NCI-H1694 treated with DMSO at 0.1 percent for 48 hours (cell line): ENCODE results near the gene CARD10.

Experiments used
- DNase-seq: peaks from one replicate; lab custom pipeline; 2025; lab: John Stamatoyannopoulos, UW

The CARD10 gene, protein sequence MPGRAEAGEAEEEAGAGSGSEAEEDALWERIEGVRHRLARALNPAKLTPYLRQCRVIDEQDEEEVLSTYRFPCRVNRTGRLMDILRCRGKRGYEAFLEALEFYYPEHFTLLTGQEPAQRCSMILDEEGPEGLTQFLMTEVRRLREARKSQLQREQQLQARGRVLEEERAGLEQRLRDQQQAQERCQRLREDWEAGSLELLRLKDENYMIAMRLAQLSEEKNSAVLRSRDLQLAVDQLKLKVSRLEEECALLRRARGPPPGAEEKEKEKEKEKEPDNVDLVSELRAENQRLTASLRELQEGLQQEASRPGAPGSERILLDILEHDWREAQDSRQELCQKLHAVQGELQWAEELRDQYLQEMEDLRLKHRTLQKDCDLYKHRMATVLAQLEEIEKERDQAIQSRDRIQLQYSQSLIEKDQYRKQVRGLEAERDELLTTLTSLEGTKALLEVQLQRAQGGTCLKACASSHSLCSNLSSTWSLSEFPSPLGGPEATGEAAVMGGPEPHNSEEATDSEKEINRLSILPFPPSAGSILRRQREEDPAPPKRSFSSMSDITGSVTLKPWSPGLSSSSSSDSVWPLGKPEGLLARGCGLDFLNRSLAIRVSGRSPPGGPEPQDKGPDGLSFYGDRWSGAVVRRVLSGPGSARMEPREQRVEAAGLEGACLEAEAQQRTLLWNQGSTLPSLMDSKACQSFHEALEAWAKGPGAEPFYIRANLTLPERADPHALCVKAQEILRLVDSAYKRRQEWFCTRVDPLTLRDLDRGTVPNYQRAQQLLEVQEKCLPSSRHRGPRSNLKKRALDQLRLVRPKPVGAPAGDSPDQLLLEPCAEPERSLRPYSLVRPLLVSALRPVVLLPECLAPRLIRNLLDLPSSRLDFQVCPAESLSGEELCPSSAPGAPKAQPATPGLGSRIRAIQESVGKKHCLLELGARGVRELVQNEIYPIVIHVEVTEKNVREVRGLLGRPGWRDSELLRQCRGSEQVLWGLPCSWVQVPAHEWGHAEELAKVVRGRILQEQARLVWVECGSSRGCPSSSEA

DNA sequence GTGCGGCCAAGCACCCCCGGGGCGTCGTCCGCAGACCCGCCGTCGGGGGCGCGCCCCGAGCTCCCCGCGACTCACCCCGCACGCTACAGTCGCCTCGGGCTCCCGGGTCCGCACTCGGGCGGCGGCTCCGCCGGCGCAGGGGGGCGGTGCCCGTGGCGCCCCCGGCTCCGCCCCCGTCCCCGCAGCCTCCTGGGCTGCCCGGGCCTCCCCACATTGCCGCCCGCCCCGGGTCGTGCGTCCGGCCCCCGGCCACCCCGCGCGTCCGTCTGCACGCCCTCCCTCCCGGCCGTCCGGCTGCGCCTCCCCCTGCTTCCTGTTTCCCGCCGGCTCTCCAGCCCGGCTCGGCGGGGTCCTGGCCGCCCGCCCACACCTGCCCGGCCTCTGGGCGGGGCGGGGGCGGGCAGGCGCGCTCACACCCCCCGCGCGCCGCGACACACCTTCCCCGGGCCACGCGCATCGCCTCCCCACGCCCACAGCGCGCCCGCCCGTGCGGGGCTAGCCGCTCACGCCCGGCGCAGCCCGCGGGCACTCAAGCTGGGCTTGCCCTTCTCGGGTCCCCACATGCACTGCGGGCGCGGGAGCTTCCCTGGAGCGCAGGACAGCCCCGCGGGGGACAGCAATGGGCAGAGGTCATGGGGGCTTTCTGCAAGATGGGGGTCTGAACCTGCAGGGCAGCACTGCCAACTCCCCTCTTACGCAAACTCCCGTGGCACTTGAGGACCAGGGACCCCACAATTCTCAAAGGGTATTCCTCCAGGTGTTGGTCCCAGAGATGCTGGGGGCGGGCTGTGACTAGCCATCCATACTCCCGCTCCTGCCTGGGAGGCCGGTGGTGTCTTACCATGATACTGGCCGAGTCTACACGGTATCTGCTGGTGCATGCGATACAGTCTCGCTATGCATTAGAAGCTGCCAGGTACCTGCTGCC lies at the start of gene CARD10:
TSS of gene CARD10 (minus strand) at position 148 of the 928 bp plus-strand sequence. CDS start 215 bp downstream, outside the sequence.
- DNase-seq: no peak

- DNase-seq: no peak
Measured at GRCh38 chr22:37568448-37569008, 49.3 kb upstream of the CARD10 start.

DNA sequence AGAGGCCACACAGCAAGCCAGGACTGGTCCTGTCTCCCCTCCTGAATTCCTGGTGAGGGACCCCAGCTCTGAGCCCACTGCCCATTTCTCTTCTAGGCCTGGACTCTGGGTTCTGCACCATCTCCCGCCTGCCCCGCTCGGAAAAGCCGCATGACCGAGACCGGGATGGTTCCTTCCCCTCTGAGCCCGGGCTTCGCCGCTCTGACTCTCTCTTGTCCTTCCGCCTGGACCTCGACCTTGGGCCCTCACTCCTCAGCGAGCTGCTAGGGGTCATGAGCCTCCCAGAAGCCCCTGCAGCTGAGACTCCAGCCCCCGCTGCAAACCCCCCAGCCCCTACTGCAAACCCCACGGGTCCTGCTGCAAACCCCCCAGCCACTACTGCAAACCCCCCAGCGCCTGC lies 48.8 kb upstream of the CARD10 start:
- no peak for DNase-seq

DNA sequence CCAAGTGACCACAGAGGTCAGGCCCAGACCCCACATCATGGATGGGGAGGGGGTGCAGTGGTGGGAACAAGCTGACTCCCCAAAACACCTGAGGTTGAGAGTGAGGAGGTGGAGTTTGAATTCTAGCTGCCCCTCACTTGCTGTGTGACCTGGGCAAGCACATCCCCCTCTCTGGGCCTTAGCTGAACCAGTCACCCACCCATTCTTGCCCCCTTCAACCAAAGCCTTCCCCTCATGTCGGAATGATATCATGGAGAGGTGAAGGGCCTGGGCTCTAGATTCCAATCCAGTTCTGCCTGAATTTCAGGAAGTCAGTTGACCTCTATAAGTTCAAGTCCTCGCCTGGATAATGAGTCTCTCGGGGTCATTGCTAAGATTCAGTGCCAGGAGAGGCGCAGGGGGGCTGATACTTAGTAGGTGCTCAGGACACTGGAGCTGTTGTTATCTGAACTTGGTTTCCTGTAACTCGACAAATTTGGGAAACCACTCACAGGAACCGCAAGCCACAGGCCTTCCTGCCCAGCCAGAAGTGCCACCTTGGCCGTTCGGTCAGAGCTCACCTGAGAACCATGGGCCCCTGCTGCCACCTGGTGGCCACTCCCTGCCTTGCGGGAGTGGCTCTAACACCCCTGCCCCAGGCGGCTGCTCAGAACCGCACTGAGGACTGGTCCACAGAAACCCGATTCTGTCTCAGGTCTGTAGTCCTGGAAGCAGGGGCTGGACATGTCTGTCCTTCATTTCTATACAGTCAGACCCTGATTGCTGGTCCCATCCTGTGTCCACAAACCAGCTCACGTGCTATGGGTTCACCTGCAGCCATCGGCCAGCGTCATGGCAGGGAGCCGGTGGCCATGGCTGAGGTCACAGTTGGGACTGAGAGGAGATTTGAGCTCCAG lies 47.9 kb upstream of the CARD10 start:
- DNase-seq: peak; percentile 31

DNA sequence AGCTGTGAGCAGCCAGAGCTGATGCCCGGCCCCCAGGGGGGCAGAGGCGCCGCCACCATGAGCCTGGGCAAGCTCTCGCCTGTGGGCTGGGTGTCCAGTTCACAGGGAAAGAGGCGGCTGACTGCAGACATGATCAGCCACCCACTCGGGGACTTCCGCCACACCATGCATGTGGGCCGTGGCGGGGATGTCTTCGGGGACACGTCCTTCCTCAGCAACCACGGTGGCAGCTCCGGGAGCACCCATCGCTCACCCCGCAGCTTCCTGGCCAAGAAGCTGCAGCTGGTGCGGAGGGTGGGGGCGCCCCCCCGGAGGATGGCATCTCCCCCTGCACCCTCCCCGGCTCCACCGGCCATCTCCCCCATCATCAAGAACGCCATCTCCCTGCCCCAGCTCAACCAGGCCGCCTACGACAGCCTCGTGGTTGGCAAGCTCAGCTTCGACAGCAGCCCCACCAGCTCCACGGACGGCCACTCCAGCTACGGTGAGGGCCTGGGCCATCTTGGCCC lies 47.2 kb upstream of the CARD10 start:
- no peak for DNase-seq

GRCh38 chr22:37565830-37566229 lies 46.6 kb upstream of the CARD10 start:
- DNase-seq: no peak

GRCh38 chr22:37564111-37564711 lies 45.0 kb upstream of the CARD10 start:
- no peak for DNase-seq

DNA sequence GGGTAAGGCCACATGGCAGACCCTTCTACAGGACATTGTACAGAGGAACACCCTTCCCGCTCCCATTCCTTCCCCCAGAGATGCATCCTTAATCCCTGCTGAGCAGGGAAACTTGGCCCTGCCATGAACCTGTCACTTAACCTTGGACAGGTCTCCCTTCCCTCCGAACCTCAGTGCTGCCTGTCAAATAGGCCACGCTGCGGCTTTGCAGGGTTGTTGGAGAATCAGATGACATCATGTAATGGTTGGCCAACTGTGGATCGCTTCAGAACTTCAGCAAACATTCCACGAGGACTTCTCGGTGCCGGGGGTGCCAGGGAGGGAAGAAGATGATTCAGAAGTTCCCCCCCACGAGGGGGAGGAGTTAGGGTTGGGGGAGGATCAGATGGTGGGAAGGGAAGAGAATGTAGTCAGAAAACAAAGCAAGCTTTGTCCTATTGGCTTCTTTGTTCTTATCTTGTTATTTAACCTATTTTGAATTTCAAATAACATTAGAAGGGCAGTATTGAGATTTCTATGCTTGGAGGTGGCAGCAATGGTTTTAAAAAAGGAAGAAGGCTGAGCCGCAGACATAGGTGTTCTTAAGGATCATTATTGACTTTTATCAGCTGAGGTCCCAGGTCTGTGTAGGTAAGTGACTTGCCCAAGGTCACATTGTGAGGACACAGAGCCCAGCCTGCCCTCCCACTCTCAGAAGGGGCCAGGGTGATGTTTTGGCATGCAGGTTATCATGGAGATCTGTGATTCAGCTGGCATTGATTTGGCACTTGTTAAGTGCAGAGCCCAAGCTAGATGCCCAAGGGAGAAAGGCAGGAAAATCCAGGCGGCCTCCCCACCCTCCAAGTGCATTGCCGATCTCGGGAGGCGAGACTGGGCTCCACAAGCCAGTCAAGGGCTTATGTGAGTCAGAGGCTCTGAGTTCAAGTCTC lies 44.2 kb upstream of the CARD10 start:
- DNase-seq: no peak

DNA sequence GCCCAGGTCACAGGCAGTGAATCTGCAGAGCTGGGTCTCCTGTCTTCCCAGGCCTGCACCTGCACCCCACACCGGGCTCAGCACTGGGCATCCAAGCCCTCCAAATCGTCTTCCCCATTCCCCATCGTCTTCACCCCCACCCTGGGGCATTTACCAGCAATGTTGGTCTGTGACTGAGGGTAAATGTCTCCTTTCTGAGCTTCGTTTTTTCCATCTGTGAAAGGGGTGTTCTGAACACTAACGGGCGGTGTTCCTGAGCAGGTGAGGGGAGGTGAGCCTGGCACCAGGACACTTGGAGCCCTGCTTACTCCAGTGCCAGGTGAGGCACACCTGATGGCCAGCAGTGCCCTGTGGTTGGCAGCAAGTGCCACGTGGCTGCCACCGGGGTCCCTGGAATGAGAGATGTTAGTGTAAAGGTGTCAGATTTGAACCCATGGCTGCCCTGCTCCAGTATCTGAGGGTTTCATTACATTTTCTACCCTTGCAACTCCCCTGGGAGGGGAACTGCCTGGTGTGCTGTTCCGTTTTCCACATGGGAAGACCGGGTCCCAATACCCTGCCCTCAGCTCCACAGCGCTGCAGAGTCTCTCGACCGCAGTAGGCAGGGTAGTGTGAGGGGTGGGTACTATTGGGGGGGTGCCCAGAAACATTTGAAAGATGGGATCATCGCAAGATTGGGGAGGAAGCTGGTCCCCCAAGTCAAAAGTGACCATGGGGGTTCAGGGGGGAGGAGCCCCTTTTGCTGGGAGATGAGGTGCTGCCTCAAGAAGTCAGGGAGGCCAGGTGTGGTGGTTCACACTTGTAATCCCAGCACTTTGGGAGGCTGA lies 43.0 kb upstream of the CARD10 start:
- no peak for DNase-seq

DNA sequence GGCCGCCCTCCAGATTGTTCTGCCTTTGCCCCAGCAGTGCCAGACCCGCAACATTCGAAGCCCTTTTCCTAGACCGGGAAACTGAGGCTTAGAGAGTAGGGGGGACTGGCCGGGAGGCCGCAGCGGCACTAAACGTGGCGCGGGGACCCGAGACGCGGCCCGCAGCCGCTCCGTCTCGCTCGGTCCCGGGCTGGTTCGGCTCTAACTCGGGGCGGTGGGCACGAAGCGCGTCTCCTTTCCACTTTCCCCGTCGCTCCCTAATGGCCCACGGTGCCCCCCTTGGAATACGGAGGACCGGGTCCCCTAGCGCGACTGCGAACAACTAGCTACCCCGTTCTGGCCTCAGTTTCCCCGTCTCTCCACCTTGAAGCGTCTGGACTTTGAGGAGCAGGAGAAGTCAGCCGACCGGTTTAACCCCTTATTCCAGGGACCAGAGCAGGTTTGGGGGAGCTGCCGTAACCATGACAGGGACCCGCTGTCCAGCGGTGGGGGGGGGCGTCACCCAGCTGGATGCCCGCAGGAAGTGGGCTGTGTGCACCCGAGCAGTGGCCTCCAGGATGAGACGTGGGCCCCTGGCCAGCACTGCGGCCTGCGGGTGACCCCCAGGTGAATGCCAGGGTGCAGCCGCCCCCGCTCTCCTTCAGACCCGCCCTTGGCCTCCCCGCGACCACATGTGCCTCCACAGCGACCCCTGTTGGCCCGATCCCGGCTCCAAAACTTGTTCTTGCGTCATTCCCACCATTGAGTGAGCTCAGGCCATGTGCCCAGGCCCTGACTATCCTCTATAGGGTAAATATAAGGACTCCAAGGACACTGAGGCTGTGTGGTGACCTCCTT lies 42.2 kb upstream of the CARD10 start:
- DNase-seq: peak; percentile 30

DNA sequence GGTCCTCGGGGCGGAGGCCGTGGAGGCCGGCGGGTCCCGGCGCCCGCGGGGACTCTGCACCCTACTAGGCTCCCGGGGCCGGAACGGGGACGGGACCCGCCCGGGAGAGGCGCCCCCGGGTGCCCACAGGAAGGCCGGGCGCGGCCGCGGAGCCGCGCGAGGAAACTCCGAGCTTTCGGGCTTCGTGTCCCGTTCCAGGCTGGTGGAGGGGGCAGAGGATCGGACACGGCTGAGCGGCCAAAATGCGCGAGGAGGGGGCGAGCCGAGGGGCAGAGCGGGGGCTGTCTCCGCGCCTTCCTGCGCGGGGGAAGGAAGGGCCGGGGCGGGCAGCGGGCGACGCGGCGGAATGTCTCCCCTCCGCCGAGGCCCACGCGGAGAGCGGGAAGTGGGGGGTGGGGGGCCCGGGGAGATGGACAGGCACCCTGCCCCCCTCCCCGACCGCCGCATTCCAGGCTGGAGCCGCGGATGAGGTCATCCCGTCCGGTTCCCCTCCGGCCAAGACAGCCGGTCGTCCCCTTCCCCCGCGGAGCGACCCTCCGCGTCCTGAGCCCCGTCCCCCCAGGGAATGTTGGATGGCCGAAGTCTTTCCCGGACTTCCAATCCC lies 41.5 kb upstream of the CARD10 start:
- DNase-seq: no peak

DNA sequence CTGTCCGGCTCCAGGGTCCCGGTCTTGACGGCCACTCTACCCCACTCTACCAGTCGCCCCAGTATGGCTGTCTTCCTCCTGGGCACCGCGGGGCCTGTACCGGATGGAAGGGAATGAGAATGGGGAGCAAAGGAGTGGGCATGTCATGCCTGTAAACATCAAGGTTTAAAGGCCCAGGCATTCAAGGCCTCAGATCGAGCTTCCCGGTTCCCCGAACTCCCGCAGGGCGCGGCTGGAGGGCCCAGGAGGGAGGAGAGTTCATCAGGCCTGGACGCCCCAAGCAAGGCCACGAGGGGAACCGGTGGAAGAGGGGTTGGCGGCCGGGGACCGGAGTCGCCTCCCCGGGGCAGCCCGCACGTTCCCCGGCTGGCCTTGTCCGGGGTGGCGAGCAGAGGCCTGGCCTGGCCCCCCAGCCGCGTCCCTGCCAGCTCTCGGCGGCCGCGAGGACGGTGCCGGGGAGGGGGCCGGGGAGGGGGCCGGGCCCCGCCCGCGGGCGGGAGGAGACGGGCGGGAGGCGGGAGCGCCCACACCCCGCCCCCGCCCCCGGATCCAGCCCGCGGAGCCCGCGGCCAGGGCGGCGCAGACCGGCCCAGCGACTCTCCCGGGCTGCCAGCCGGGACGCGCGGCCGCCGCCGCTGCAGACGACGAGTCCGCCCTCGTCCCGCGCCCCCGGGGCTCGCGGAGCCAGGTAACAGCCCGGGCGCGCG lies 40.8 kb upstream of the CARD10 start, which contains the start of gene CDC42EP1:
TSS of gene CDC42EP1 (plus strand) at position 580 of the 707 bp plus-strand sequence. CDS start 5,870 bp downstream, outside the sequence.
- DNase-seq: no peak

GRCh38 chr22:37559521-37559900 lies 40.3 kb upstream of the CARD10 start:
- DNase-seq: no peak

- DNase-seq: no peak
Measured at GRCh38 chr22:37558815-37559214, 39.6 kb upstream of the CARD10 start.

- DNase-seq: no peak
Measured at GRCh38 chr22:37557321-37558001, 38.2 kb upstream of the CARD10 start.
